Endothelial cell (in vitro differentiated cells): ENCODE measurements around the gene C2CD4D. TPM values are rescaled to one million over a fixed set of nuclear protein-coding genes. Genes with fewer than 3 reads are reported as not detected.

Source experiments
- DNase-seq: peaks from one replicate; pipeline ENCODE4 v3.0.0; 2021; ENCODE audit warnings: low spot score
- H3K27ac Mint-ChIP-seq: one replicate; pipeline ENCODE4 v1.8.0; 2021; ENCODE audit warnings: mixed read lengths, inconsistent platforms; ENCODE audit not compliant: unreplicated experiment
- H3K27me3 Mint-ChIP-seq: one replicate; pipeline ENCODE4 v1.8.0; 2021; ENCODE audit warnings: mild to moderate bottlenecking, moderate library complexity, mixed read lengths, inconsistent platforms; ENCODE audit not compliant: unreplicated experiment
- H3K36me3 Mint-ChIP-seq: one replicate; pipeline ENCODE4 v1.8.0; 2021; ENCODE audit warnings: mild to moderate bottlenecking, low read depth, mixed read lengths, inconsistent platforms; ENCODE audit not compliant: unreplicated experiment
- H3K4me1 Mint-ChIP-seq: one replicate; pipeline ENCODE4 v1.8.0; 2021; ENCODE audit warnings: mild to moderate bottlenecking, mixed read lengths, inconsistent platforms; ENCODE audit not compliant: unreplicated experiment
- H3K4me3 Mint-ChIP-seq: one replicate; pipeline ENCODE4 v1.8.0; 2021; ENCODE audit warnings: mild to moderate bottlenecking, mixed read lengths, inconsistent platforms; ENCODE audit not compliant: unreplicated experiment
- H3K9me3 Mint-ChIP-seq: one replicate; pipeline ENCODE4 v1.8.0; 2021; ENCODE audit warnings: mixed read lengths, inconsistent platforms; ENCODE audit not compliant: unreplicated experiment
- total RNA-seq: library from RNA; stranded (reverse); fragmentation: NEBNext Ultra II Directional; extraction: Animal tissue kit (Norgen Biotek cat#: 25700); gene quantifications from one replicate; pipeline ENCODE4 v1.2.1, GENCODE V29; 2021; ENCODE audit not compliant: unreplicated experiment
- TF ChIP-seq, protein P1 (sequence below): fragments of 200-600 bp; sonication (generic); IDR thresholded peaks from one replicate; pipeline ENCODE4 v1.5.0; 2021; ENCODE audit warnings: antibody characterized with exemption; ENCODE audit not compliant: unreplicated experiment

C2CD4D gene
- total RNA-seq, 1 donor from 2014 or later = 0.95 TPM

- Mint-ChIP-seq H3K4me3 (no peak overlapping the region), H3K4me1 (peaks cover 27% of the 10 kb centered on the region), H3K27ac (no peak overlapping the region), H3K9me3 (no peaks in the 10 kb centered on the region), H3K27me3 (peaks cover 8% of the 10 kb centered on the region), H3K36me3 (no peaks in the 10 kb centered on the region)
- DNase-seq = no peak
- TF ChIP-seq, protein P1, sequence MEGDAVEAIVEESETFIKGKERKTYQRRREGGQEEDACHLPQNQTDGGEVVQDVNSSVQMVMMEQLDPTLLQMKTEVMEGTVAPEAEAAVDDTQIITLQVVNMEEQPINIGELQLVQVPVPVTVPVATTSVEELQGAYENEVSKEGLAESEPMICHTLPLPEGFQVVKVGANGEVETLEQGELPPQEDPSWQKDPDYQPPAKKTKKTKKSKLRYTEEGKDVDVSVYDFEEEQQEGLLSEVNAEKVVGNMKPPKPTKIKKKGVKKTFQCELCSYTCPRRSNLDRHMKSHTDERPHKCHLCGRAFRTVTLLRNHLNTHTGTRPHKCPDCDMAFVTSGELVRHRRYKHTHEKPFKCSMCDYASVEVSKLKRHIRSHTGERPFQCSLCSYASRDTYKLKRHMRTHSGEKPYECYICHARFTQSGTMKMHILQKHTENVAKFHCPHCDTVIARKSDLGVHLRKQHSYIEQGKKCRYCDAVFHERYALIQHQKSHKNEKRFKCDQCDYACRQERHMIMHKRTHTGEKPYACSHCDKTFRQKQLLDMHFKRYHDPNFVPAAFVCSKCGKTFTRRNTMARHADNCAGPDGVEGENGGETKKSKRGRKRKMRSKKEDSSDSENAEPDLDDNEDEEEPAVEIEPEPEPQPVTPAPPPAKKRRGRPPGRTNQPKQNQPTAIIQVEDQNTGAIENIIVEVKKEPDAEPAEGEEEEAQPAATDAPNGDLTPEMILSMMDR = no peak
These were observed 12.3 kb upstream of the C2CD4D start for GRCh38 chr1:151851886-151852285.

GRCh38 chr1:151849871-151850270 is 10.3 kb upstream of the C2CD4D start:
- no peak for DNase-seq
- no peaks in the 10 kb centered on the region for H3K9me3 Mint-ChIP-seq
- H3K27me3 Mint-ChIP-seq = peaks cover 10% of the 10 kb centered on the region
- TF ChIP-seq, protein P1 = no peak
- H3K27ac Mint-ChIP-seq = no peak overlapping the region
- peaks cover 34% of the 10 kb centered on the region for H3K4me1 Mint-ChIP-seq
- H3K36me3 Mint-ChIP-seq = peaks cover 3% of the 10 kb centered on the region
- no peak overlapping the region for H3K4me3 Mint-ChIP-seq

GRCh38 chr1:151849126-151849525 is 9.5 kb upstream of the C2CD4D start:
- Mint-ChIP-seq H3K4me1 (peaks cover 41% of the 10 kb centered on the region), H3K9me3 (no peaks in the 10 kb centered on the region), H3K4me3 (no peak overlapping the region), H3K27ac (peak overlapping the region; percentile 49), H3K36me3 (peaks cover 10% of the 10 kb centered on the region), H3K27me3 (peaks cover 11% of the 10 kb centered on the region)
- DNase-seq = no peak
- TF ChIP-seq, protein P1 = no peak

- Mint-ChIP-seq H3K27ac (peak overlapping the region; percentile 21), H3K4me1 (peaks cover 41% of the 10 kb centered on the region), H3K4me3 (no peak overlapping the region), H3K9me3 (no peaks in the 10 kb centered on the region), H3K27me3 (peaks cover 11% of the 10 kb centered on the region), H3K36me3 (peaks cover 10% of the 10 kb centered on the region)
- TF ChIP-seq, protein P1 = no peak
- no peak for DNase-seq
These were observed 8.4 kb upstream of the C2CD4D start for GRCh38 chr1:151847867-151848596.

DNA sequence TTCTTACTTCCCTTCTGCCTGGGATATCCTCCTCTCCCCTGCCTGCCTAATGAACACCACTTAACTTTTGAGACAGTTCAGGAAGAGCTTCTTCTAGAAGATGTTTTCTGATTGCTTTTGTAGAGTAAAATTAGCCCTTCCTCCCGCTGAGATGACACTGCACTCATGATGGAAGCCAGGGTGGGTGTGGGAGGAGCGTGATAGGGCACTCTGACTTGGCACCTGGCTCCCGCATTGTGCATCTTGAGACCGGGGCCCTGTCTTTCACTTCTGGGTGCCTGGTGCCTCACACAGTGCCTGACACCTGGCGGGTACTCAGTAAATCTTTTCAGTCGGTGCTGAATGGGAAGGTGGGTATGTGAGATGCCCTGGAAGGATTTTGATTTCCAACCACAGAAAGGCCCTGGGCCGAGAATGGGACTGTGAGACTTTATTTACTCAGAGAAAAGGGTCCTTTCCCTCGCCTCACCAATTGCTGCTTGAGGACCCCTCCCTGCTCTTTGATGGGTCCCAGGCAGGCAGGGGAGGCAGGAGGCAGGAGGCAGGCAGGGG is 7.1 kb upstream of the C2CD4D start:
- Mint-ChIP-seq H3K4me1 (peaks cover 45% of the 10 kb centered on the region), H3K27ac (no peak overlapping the region), H3K9me3 (no peaks in the 10 kb centered on the region), H3K36me3 (peaks cover 10% of the 10 kb centered on the region), H3K4me3 (no peak overlapping the region), H3K27me3 (peaks cover 11% of the 10 kb centered on the region)
- TF ChIP-seq, protein P1 = no peak
- DNase-seq = no peak
